GM21576 (cell line): Measurements from ENCODE around the gene GDF7.

Experiments
- ATAC-seq: cut with Tn5 transposase; IDR thresholded peaks from one replicate; pipeline ENCODE4 v1.9.1; 2021; ENCODE audit warnings: mild to moderate bottlenecking, moderate library complexity; ENCODE audit not compliant: unreplicated experiment

GDF7 gene

DNA sequence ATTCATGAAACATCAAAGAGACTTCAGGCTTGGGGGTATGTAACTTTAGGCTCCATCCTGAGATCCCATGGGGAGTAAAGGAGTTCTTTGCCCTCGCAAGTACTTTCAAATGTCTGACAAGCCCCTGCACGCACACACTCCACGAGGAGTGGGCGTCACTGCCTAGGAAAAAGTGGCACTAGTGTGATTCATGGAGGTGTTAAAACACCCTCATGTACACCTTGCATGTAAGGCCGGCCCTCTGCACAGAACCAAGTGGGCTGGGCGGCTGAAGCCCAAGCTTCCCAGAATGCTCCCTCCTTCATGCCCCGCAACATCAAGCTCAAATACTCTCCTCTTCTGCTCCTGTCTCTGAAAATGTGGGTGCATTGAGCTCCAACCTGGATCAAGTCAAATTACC lies 23.9 kb upstream of the GDF7 start:
- no peak for ATAC-seq

DNA sequence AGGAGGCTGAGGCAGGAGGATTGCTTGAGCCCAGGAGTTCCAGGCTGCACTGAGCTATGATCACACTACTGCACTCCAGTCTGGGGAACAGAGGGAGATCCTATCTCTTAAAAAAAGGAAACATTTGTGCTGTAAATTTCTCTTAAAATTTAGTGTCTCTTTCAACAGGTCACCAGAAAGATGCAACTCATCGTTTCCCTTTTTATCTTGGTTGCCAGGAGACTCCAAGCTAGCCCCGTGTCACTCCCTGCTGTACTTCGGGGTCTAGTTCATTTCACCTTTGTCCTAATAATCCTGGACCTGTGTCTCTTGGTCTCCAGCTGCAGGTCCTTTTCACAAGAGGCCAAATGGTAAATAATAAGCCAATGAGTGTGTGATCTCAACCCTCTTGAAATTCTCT lies 23.1 kb upstream of the GDF7 start:
- no peak for ATAC-seq

DNA sequence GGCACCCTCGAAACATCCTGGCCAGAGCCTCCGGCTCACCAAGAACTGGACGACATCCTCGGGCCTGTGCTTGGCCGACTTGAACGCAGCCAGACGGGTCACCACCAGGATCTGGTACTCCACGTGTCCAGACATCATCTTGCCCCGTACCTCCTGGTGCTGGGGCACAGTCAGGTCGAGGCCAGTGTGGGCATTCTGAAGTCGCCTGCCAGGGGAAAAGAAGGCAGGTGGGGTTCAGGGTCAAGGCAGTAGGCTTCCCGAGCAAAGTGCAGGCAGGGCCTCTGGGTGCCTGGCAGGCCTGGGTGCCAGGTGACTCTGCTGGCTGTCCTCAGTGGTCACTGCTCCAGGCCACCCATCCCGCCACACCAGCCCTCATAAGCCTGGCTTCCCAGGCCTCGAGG lies 21.6 kb upstream of the GDF7 start:
- ATAC-seq: no peak

DNA sequence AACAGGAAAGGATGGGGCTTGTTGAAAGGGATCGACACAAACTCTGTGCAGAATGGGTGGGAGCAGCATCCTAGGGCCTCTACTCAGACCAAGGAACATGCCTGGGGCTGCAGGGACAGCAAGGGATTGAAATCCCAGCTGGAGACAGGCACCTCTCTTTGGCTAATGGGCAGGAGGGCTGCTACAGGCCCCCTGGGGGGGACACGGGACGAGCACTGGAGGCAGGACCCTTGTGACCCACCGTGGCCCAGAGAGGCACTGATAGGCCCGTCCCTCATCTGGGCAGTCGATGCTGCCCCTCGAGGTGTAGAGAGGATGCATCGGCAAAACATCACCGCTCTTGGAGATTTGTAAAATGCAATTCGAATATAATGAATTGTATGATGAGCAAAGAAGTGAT lies 21.2 kb upstream of the GDF7 start:
- no peak for ATAC-seq

DNA sequence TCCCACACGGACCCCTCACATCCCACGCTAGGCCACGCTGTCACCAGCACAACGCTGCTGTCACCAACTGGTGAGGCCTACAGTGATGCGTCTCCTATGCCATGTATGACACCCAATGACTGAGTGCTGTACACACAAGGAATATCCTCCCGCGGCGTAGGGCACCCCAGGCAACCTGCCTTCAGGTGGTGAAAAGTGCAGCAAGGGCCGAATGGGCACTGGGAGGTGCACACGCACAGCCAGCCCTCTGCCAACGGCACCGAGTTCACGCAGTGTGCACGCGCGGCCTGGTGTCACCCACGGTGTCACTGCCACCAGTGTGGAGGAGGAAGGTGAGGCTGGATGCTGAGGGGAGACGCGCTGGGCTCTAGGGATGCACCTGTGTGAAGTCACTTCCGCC lies 20.5 kb upstream of the GDF7 start:
- ATAC-seq: no peak

DNA sequence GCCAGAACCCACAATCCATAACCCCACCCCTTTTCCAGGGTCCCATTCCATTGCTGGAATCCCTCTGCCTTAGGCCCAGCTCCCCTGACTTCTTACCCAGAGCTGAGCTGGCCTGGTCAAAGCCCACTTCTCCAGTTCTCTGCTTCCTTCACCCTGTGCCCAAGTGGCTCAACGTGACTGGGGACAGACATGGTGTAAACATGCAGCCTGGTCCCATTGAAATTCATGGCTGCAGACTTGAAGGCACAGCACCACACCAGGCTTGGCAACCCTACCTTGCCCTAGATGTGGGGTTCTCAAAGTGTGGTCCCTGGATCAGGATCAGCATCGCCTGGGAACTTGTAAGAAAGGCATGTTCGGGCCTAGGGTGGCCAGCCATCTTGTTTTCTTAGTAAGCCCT lies 19.7 kb upstream of the GDF7 start:
- no peak for ATAC-seq

DNA sequence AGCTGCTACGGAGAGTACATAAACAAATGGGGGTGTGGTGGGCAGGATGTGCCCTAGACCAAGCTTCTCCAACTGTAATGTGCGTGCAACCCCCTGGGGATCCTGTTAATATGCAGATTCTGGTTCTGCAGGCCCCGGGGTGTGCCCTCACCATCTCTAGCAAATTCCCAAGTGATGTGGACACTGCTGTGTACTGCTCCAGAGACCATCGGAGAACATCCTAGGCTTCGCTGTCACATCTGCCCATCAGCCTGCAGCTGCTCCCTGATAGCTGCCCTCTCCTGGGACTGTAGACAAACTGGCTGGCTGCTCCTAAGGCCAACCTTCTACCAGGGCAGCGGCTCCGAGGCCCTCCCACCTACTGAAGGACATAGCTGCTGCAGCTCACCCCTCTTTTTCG lies 19.2 kb upstream of the GDF7 start:
- no peak for ATAC-seq

DNA sequence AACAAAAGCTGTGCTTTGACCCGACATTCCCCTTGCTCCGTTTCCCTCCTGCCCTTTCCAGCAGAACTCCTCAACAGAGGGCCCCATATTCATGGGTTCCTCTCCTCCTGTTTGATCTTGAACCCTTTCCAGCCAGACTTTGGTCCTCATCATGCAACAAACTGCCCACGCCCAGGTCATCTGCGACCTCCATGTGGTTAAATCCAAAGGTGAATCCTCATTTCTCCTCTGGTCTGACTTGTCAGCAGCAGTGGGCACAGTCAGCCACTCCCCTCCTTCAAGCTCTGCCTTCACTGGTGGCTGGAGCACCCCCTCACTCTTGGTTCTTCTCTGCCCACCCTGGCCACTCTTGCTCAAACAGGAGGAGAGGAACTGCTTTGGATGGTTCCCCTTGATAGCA lies 18.7 kb upstream of the GDF7 start:
- ATAC-seq: no peak

DNA sequence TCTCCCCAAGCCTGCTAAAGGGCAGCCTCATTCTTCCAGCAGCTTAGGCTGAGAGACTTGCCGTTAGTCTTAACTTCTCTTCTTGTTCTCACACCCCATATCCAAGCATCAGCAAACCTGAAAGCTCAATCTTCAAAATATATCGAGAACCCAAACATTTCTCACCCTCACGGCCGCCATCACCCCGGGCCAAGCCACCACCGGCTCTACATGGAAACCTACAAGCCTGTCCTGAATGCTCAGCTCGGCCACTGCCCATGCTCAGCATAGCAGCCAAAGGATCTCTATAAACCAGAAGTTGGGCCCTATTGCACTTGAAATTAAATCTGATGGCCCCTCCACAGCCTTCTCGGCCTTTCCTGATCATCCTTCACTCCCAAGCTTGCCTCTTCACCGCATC lies 18.1 kb upstream of the GDF7 start:
- ATAC-seq: no peak

DNA sequence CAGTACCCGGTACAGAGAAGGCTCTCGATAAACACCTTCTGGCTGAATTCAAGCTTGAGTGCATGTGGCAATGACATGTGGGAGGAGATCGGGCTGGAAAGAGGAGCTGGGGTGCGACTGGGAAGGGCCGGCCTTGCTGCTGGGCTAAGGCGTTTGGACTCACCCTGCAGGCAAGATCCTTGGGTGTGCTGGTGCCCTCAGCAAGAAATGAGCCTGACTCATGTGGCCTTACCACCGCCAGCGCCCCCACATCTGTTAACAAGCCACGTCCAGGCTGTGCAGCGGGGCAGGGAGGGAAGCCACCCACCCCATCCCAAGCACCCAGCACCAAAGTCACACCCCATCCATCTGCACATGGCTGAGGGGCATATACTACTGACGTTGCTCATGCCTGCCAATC lies 17.4 kb upstream of the GDF7 start:
- ATAC-seq: no peak

DNA sequence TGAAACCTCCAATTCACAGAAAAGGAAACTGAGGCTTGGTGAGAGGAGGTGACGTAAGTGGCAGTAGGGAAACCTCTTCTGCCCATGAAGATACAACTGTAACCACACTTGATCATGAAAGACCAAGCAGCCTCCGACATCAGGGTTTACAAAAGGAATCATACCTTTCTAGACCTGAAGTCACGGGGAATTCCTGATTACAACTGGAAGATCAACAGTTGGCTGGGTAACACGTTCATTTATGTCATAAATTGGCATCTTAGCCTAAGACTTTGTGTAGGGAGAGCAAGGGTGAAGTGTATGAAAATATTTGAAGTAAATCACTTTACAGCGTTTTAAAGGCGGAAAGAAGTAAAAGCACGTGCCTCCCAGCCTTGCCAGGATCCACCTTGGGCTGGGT lies 17.0 kb upstream of the GDF7 start:
- no peak for ATAC-seq

DNA sequence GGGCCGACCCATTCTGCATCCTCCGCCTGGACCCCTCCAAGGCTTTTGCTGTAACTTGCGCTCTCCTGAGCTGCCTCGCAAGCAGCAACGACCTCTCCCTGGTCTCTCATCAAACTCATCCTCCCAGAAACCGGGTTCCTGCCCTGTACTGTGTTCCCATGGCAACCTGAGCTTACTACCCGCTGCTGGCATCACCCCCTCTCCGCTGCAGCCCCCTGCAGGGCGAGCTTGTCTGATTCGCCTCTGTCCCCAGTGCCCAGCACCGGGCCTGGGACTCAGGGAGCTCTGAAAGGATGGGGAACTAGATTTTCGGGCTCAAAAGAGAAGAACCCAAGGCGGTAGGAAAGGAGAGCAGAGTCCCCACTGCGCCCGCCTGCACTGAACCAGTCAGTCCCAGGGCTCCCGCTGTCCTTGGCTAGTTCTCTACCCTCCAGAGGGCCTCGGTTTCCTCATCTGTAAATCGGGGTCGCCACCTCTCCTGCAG lies 16.5 kb upstream of the GDF7 start:
- peak; percentile 5 for ATAC-seq

DNA sequence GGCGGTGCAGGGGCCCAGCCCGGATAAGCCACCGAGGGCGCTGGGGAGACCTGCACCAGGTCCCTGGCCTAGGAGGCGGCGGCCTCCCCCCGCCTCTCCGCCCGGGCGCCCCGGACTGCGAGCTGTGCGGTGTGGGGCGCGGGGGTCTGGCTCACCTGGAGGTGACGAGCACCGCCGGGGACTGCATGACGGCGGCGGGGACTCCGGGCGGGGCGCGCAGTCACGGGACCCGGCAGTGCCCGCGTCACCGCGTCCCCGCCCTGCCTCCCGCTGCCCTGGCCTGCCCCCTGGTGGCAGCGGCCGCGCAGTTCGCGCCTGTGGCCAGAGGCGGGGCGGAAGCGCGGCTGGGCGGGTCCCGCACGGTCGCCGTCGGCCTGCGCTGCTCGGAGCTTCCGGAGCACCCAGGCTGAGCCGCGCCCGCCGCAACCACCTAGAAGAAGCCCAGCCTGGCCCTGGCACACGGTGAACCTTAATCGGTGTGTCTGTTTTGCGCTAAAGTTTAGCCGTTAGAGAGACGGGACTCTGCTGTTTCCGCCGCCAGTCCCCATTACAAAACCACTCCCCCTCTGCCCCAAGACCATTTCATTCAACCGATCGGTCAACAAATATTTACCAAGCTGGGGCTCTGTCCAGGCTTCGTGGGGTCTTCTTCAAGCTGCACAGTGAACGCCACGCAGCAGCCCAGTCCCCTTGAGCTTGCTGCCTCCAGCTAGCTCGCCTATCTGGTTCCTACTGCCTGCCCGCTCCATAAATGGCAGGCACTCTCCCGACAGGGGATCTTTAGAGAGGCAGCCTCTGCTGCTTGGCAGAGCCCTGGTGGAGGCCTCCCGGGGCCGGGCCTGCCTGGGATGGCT lies 15.8 kb upstream of the GDF7 start, which contains the start of gene HS1BP3:
Gene HS1BP3, minus strand, starts transcription at position 222 of the 854 bp plus-strand sequence. Its CDS starts 35 bp downstream, at position 187.
- peak; percentile 96 for ATAC-seq

DNA sequence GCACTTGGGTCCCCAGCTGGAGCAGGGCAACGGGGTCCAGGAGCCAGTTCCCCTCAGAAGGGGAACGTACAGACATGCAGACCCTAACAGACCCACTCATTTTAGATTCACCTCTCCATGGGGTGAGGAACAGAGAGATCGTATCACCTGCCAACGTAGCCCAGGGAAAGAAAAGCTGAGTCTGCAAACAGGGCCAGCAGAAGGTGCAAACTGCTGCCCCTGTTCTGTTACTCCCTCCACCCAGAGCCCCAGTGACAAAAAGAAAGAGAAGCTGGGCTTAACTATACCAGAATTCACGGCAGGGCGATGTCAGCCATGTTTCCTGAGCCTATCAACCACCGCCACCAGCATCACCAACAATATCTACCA lies 15.2 kb upstream of the GDF7 start:
- ATAC-seq: no peak

DNA sequence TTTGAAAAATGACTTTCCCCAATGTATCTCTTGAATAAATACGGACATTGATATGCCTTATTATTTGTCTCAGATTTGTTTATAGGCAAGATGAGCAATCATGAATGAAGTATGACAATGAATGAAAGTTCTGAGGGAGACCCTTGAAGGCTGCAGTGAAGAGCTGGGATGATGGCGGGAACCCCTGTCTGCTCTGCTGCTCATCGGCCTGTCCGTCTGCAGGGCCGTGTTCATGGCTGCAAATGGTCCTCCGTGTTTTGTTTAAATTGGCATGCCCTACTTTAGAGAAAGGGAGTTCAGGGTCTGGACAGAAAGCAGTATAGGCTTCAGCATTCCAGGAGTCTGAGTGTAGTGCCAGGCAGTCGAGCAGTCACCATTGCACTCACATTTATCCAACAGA lies 14.8 kb upstream of the GDF7 start:
- no peak for ATAC-seq

DNA sequence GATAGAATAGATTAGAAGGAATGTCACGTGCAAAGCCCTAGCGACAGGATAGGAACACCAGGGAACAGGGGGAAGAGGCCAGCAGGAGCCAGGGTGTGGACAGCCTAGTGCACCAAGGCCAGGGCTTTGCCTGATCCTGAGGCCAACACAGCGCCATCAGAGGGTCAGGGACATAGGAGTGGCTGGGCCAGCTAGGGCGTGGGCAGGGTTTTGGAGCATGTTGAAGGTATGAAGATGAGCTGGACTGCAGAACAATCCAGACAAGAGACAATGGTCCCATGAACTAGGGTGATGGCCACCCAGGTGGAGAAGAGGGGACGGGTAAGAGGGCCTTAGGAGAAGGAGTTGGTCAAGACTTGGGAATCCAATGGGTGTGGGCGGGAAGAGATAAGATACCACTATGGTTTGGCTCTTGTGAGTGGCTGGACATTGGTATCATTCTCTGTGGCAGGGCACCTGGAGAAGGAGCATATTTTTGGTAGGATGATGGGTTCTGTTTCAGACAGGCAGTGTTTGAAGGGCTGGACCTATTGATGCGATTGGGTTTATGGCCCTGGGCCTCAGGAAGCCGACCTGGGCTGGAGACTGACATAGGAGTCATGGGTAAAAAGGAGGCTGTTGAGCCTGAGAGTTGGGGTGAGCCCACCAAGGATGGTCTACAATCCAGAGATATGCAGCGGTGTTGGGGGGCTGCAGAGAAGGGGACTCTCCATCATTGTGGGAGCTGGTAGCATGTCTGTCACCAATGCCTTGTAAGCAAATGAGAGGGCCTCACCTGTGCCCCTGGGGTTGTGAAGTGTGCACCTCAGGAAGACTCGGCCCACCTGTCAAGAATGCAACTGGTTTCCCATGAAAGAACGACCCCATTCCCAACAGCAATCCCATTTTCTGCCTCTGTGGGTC lies 14.0 kb upstream of the GDF7 start:
- ATAC-seq: no peak

DNA sequence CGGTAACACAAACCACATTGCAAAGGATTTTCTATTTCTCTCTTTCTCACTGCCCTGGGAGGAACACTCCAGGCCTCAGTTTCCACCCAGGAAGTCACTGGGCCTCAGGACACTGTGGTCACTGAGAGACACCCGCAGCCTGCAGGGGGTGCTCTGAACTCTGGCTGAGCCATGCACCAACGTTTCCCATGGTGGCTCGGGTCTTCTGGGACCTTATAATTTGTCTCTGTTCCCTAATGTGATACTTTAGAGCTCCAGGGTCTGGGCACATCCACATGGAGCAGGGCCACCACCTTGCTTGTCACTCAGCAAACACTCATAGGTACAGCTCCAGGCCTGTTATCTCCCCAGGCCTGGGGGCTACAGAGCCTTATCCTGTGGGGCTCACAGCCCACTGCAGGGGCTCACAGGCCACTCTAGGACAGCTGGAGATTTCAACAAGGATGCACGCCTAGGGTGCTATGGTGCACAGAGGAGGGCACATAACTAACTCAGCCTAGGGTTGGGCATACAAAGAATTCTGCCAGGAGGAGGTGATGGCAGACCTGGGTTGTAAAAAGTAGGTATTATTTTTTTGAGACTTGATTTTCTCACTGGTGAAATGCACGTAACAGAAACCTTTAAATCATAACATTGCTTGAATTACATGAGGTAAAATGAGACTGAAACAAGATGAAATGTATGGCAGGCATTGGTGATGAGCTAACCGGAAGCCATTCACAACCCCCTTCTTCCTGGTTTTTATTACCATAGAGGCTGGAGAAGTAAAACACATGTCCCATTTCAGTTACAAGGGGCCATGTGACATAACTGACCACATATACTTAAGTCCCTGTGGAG lies 13.0 kb upstream of the GDF7 start:
- ATAC-seq: no peak

DNA sequence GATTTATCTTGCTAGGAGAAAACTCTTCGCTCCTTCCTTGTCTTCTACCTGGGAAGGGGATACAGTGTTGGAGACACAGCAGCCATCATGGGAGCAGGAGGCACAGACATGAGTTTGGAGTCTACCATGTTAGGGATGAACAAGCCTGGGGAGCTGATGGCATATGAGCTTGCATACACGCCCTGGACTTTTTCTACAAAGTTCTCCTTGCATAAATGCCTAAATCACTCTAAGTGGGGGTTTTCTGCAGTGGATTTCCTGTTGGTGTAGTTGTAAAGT lies 12.5 kb upstream of the GDF7 start:
- no peak for ATAC-seq

DNA sequence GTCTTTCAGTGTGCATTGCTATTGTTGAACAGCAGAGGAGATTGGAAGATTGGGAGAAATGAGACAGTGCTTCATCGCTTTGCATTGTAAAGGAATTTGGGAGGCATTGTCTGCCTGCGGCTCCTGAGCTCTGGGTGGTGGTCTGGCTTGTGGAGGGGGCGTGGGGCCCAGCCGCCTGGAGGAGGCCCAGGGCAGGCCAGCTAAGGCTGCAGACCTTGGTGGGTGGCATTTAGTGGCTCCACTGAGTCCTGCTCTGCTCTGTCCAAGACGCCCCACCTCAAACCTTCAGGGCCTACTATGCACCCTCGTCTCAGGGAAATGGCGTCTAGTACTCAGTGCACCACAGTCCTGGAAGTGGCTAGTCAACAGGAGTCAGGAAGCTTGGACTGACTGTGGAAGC lies 10.4 kb upstream of the GDF7 start:
- ATAC-seq: no peak

DNA sequence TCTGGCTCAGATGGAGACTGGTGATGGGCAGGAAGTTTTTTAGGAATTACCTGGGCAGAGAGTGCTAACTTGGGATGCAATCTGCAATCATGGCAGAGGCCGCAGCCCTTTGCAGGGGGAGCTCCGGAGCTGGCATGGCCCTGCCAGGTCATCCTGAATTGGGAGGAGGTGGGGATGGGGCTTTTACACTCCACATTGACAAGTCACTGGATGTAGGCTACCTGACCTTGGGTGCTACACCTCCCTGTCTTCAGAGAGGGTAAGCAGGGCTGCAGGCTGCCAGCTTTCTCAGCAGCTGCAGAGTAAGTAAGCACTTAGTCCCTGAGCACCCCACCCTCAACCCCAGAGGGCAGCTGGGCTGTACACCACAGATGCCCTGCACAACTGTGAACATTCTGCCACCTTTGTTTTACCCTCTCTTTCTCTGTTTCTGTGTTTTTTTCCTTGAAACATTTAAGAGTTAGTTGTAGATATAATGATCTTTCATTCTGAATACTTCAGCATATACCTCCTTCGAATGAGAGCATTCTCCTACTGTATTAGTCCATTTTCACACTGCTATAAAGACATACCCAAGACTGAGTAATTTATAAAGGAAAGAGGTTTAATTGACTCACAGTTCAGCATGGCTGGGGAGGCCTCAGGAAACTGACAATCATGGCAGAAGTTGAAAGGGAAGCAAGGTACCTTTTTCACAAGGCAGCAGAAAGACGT lies 9.3 kb upstream of the GDF7 start:
- ATAC-seq: no peak
